HepG2 (cell line): ENCODE results near the gene PDE1C. TPM values are rescaled to one million over a fixed set of nuclear protein-coding genes. Genes with fewer than 3 reads are reported as not detected.

Experiments used
- ATAC-seq: fragments of 200-7000 bp; cut with Tn5 transposase; 3 replicates; pipeline ENCODE4 v1.9.1; 2020; ENCODE audit warnings: mild to moderate bottlenecking, moderate library complexity
- BruUV-seq: library from RNA; stranded (reverse); fragments of 400-500 nt; replicated peaks from 2 replicates; lab custom pipeline; 2021; lab: Mats Ljungman, UMichigan
- CTCF ChIA-PET: fragments of 300-600 bp; formaldehyde crosslinking; extraction: SDS; loops from one replicate; lab custom pipeline; 2021; ENCODE audit warnings: low total read pairs, inconsistent platforms, low intra/inter-chr PET ratio; lab: Yijun Ruan, JAX
- POLR2A ChIA-PET: fragments of 350-600 bp; sonication (Branson Sonifier 250); formaldehyde crosslinking; loops from one replicate; lab custom pipeline; 2020; ENCODE audit warnings: antibody characterized with exemption, inconsistent platforms; lab: Yijun Ruan, JAX
- DNase-seq: peaks from one replicate; pipeline ENCODE4 v3.0.0-alpha.2; 2015; ENCODE audit warnings: low spot score
- FAIRE-seq: peaks from 3 replicates; lab custom pipeline; 2011; peaks lifted over from hg19 to GRCh38; lab: Jason Lieb, UNC
- H2AFZ ChIP-seq: one replicate; pipeline ENCODE4 v1.6.1; 2011; ENCODE audit warnings: low read length, inconsistent platforms
- H3K27ac ChIP-seq: fragments of 300-600 bp; 3 replicates; pipeline ENCODE4 v1.8.0; 2011; ENCODE audit warnings: mixed run types, mild to moderate bottlenecking, mixed read lengths, low read length, inconsistent platforms; ENCODE audit not compliant: insufficient read depth; ENCODE audit errors: extremely low read length
- H3K27me3 ChIP-seq, 2 experiments: fragments of 200-600 bp in 1 of 2; 2 replicates in 1 of 2; 3 replicates in 1 of 2; pipeline versions ENCODE4 v1.6.0 to v1.8.0; 2011; ENCODE audit warnings: low read length in 2 of 2, mild to moderate bottlenecking in 2 of 2, moderate library complexity in 2 of 2, inconsistent platforms in 1 of 2; ENCODE audit not compliant: insufficient read depth in 2 of 2, control insufficient read depth in 1 of 2
- H3K36me3 ChIP-seq, 2 experiments: fragments of 200-600 bp in 1 of 2; replicated peaks in 1 of 2; 2 replicates in 1 of 2; 3 replicates in 1 of 2; pipeline versions ENCODE4 v1.5.1 to v1.8.0; 2011; ENCODE audit warnings: low read length in 2 of 2, inconsistent platforms in 1 of 2; ENCODE audit not compliant: insufficient read depth in 2 of 2, control insufficient read depth in 1 of 2
- H3K4me1 ChIP-seq: 2 replicates; pipeline ENCODE4 v1.5.1; 2012; ENCODE audit warnings: low read length, inconsistent platforms; ENCODE audit not compliant: insufficient read depth
- H3K4me2 ChIP-seq: 2 replicates; pipeline ENCODE4 v1.6.0; 2011; ENCODE audit warnings: low read depth, low read length, inconsistent platforms
- H3K4me3 ChIP-seq, 3 experiments: fragments of 200-600 bp in 1 of 3; sonication (generic), shearing (Covaris generic) in 1 of 3; replicated peaks in 1 of 3; 2 replicates each; pipeline ENCODE4 v1.5.1; 2011 to 2016; ENCODE audit warnings: low read length in 3 of 3, inconsistent platforms in 2 of 3, low read depth in 2 of 3, mild to moderate bottlenecking in 2 of 3, control low read depth in 1 of 3, mixed read lengths in 1 of 3; ENCODE audit not compliant: insufficient read depth in 1 of 3
- H3K79me2 ChIP-seq: one replicate; pipeline ENCODE4 v1.6.1; 2011; ENCODE audit warnings: low read length, inconsistent platforms; ENCODE audit not compliant: insufficient read depth
- H3K9ac ChIP-seq: 2 replicates; pipeline ENCODE4 v1.6.0; 2011; ENCODE audit warnings: mild to moderate bottlenecking, low read depth, low read length, inconsistent platforms; ENCODE audit not compliant: insufficient read depth
- H3K9me3 ChIP-seq: 2 replicates; pipeline ENCODE4 v1.5.1; 2012; ENCODE audit warnings: mild to moderate bottlenecking, low read length
- H4K20me1 ChIP-seq: 2 replicates; pipeline ENCODE4 v1.6.0; 2011; ENCODE audit warnings: inconsistent platforms, mild to moderate bottlenecking, low read length, moderate library complexity; ENCODE audit not compliant: insufficient read depth
- CBX2 ChIP-seq, 2 experiments: fragments of 200-600 bp in 1 of 2; sonication (generic); formaldehyde crosslinking in 1 of 2; IDR thresholded peaks; 2 replicates each; pipeline versions ENCODE4 v1.7.0 to v1.8.1; 2018 to 2022; ENCODE audit warnings: low read depth in 2 of 2, low read length in 1 of 2, mild to moderate bottlenecking in 1 of 2, missing genetic modification reagents in 1 of 2
- FOSL1 ChIP-seq: sonication (generic); formaldehyde crosslinking; IDR thresholded peaks from 2 replicates; pipeline ENCODE4 v1.9.0; 2021; ENCODE audit warnings: missing genetic modification reagents, borderline replicate concordance
- FOXK2 ChIP-seq: fragments of 450-650 bp; IDR thresholded peaks from 2 replicates; pipeline ENCODE4 v1.6.1; 2016
- GTF3A ChIP-seq: sonication (generic); formaldehyde crosslinking; conservative IDR thresholded peaks from 2 replicates; pipeline ENCODE4 v1.4.0; 2020; ENCODE audit warnings: mild to moderate bottlenecking, missing genetic modification reagents
- HES4 ChIP-seq: sonication (generic); formaldehyde crosslinking; IDR thresholded peaks from 2 replicates; pipeline ENCODE4 v1.9.0; 2021; ENCODE audit warnings: mild to moderate bottlenecking, missing genetic modification reagents, borderline replicate concordance
- HOXA9 ChIP-seq: sonication (generic); formaldehyde crosslinking; IDR thresholded peaks from 2 replicates; pipeline ENCODE4 v1.8.1; 2022; ENCODE audit warnings: missing genetic modification reagents, mild to moderate bottlenecking, moderate library complexity, borderline replicate concordance
- MATR3 ChIP-seq: sonication (generic); formaldehyde crosslinking; IDR thresholded peaks from 2 replicates; pipeline ENCODE4 v1.4.0; 2020; ENCODE audit warnings: missing genetic modification reagents
- MIXL1 ChIP-seq: IDR thresholded peaks from 2 replicates; pipeline ENCODE4 v1.6.1; 2016
- NFKBIZ ChIP-seq: IDR thresholded peaks from 2 replicates; pipeline ENCODE4 v1.6.1; 2018; ENCODE audit warnings: missing genetic modification reagents, missing compliant biosample characterization
- SAFB2 ChIP-seq: sonication (generic); formaldehyde crosslinking; IDR thresholded peaks from 2 replicates; pipeline ENCODE4 v1.5.1; 2020; ENCODE audit warnings: missing genetic modification reagents, low read depth, mild to moderate bottlenecking, borderline replicate concordance
- TARDBP ChIP-seq: sonication (generic); formaldehyde crosslinking; IDR thresholded peaks from 2 replicates; pipeline ENCODE4 v1.8.0; 2022; ENCODE audit warnings: mild to moderate bottlenecking, missing genetic modification reagents
- U2AF2 ChIP-seq: fragments of 200-400 bp; formaldehyde crosslinking; IDR thresholded peaks from 2 replicates; pipeline ENCODE4 v1.6.1; 2017; ENCODE audit warnings: low read depth, mild to moderate bottlenecking, low read length
- ZFP41 ChIP-seq: sonication (generic); formaldehyde crosslinking; IDR thresholded peaks from 2 replicates; pipeline ENCODE4 v1.4.0; 2020; ENCODE audit warnings: mild to moderate bottlenecking, missing genetic modification reagents, borderline replicate concordance
- ZNF230 ChIP-seq: sonication (generic); formaldehyde crosslinking; IDR thresholded peaks from 2 replicates; pipeline ENCODE4 v1.4.0; 2020; ENCODE audit warnings: mild to moderate bottlenecking, missing genetic modification reagents
- ZNF33B ChIP-seq: sonication (generic); formaldehyde crosslinking; IDR thresholded peaks from 2 replicates; pipeline ENCODE4 v1.5.1; 2020; ENCODE audit warnings: mild to moderate bottlenecking, missing genetic modification reagents
- ZNF605 ChIP-seq: sonication (generic); formaldehyde crosslinking; IDR thresholded peaks from 2 replicates; pipeline ENCODE4 v1.8.0; 2022; ENCODE audit warnings: mild to moderate bottlenecking, missing genetic modification reagents
- ZNF788 ChIP-seq: sonication (generic); formaldehyde crosslinking; IDR thresholded peaks from 2 replicates; pipeline ENCODE4 v1.5.0; 2020; ENCODE audit warnings: mild to moderate bottlenecking, missing genetic modification reagents, borderline replicate concordance
- ZNF850 ChIP-seq: sonication (generic); formaldehyde crosslinking; conservative IDR thresholded peaks from 2 replicates; pipeline ENCODE4 v1.9.0; 2021; ENCODE audit warnings: mild to moderate bottlenecking, missing genetic modification reagents
- ZSCAN20 ChIP-seq: sonication (generic); formaldehyde crosslinking; IDR thresholded peaks from 2 replicates; pipeline ENCODE4 v1.4.0; 2020; ENCODE audit warnings: missing genetic modification reagents, mild to moderate bottlenecking, borderline replicate concordance
- ZZZ3 ChIP-seq: sonication (generic); formaldehyde crosslinking; IDR thresholded peaks from 2 replicates; pipeline ENCODE4 v1.4.0; 2020; ENCODE audit warnings: missing genetic modification reagents, mild to moderate bottlenecking, borderline replicate concordance
- WGBS: methylation state at CpG from one replicate; pipeline ENCODE4 v1.1.6; 2017; ENCODE audit warnings: low lambda C conversion rate; 5-methylcytosine and 5-hydroxymethylcytosine counted together
- in situ Hi-C: cut with HindIII; loops from 2 replicates; pipeline ENCODE4 v1.10.0; 2017; ENCODE audit warnings: low pct_unique_long_range_greater_than_20kb; ENCODE audit not compliant: extremely low pct_ligation_motif_present
- intact Hi-C: fragments of 100-400 bp; cut with micrococcal nuclease; formaldehyde crosslinking; loops from one replicate; pipeline ENCODE4 v1.10.0; 2022; ENCODE audit not compliant: unreplicated experiment
- polyA plus RNA-seq, 8 experiments: library from polyadenylated mRNA; depleted of rRNA in 3 of 8; stranded (reverse) in 7 of 8; unstranded in 1 of 8; fragments of >200 nt; fragmentation: Illumina TruSeq in 4 of 8; extraction: Trizol in 4 of 8; gene quantifications; 2 replicates each; pipeline versions ENCODE4 v1.2.1 to v1.2.3, GENCODE V29; 2011 to 2016; ENCODE audit warnings: low read depth in 4 of 8, missing spikeins in 1 of 8, mixed read lengths in 1 of 8; ENCODE audit not compliant: insufficient read depth in 1 of 8
- total RNA-seq, 5 experiments: library from RNA; depleted of rRNA; stranded (reverse); fragments of >200 nt; fragmentation: Illumina TruSeq; extraction: Trizol; gene quantifications; 2 replicates each; pipeline ENCODE4 v1.2.3, GENCODE V29; 2016; ENCODE audit warnings: low read depth in 1 of 5
- TF ChIP-seq, protein P1 (sequence below): sonication (generic); formaldehyde crosslinking; IDR thresholded peaks from 2 replicates; pipeline ENCODE4 v1.5.1; 2020; ENCODE audit warnings: mild to moderate bottlenecking, moderate library complexity, missing genetic modification reagents
- TF ChIP-seq, protein P2 (sequence below): sonication (generic); formaldehyde crosslinking; IDR thresholded peaks from 2 replicates; pipeline ENCODE4 v1.4.0; 2020; ENCODE audit warnings: missing genetic modification reagents
- TF ChIP-seq, protein P3 (sequence below): conservative IDR thresholded peaks from 2 replicates; pipeline ENCODE4 v1.6.1; 2018; ENCODE audit warnings: missing genetic modification reagents

PDE1C gene
- total and polyA plus RNA-seq, 2 of the 13 experiments (the other 11 are each of a cell fraction or from before 2014, with no cell fraction given), result not detected

DNA sequence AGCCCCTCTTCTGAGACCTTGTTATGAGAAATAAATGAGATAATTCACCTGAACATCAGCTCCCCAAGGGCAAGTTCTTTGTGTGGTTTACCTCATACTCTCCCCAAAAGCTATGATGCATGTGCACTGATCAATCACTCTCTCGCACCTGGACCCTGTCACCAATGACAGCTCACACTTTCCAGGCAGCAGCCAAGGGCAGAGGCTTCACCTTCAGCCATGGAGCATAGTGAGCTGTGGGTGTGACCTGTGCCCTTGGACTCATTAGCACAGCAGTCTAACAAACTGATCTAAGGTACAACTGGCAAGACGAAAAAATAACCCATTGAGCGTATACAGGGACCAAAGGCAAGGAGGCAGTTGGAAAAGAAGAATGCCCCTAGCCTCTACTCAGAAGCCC lies 17.0 kb downstream of the PDE1C start (continued):
- TF ChIP-seq, protein P1, sequence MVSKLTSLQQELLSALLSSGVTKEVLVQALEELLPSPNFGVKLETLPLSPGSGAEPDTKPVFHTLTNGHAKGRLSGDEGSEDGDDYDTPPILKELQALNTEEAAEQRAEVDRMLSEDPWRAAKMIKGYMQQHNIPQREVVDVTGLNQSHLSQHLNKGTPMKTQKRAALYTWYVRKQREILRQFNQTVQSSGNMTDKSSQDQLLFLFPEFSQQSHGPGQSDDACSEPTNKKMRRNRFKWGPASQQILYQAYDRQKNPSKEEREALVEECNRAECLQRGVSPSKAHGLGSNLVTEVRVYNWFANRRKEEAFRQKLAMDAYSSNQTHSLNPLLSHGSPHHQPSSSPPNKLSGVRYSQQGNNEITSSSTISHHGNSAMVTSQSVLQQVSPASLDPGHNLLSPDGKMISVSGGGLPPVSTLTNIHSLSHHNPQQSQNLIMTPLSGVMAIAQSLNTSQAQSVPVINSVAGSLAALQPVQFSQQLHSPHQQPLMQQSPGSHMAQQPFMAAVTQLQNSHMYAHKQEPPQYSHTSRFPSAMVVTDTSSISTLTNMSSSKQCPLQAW (CRISPR knock-in tag), result no peak
- TF ChIP-seq FOSL1 (CRISPR knock-in tag), result no peak
- no peak for TF ChIP-seq ZFP41 (CRISPR knock-in tag)
- no peak for TF ChIP-seq SAFB2 (CRISPR knock-in tag)
- no peak for TF ChIP-seq ZNF850
- TF ChIP-seq U2AF2, result no peak

DNA sequence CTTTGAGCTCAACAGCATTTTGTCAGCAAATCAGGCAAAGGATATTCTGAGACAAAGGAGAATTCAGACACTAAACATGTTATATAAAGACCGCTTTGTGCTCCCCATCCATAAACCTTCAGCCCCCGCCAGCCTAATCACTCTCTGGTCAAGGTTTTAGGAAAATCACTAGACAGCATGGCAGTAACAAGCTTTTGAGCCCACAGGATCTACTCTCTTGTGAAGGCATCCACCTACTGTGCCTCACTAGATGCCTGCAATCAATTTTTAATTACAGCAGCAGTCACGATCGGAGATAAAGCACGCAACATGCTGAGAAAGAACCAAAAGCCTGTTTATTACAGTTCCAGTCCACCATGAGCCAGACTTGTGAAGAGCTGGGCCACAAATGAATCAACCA lies 19.1 kb downstream of the PDE1C start:
- DNase-seq (no peak), FAIRE-seq (no peak), ATAC-seq (no peak)
- Histone ChIP-seq H3K27ac (no peak overlapping the region), H3K9me3 (no peaks in the 10 kb centered on the region), H3K9ac (no peak overlapping the region), H3K4me2 (no peak overlapping the region), H3K27me3 (no peaks in the 10 kb centered on the region), H3K4me3 (no peak overlapping the region), H3K4me1 (no peaks in the 10 kb centered on the region), H4K20me1 (no peaks in the 10 kb centered on the region), H3K79me2 (no peaks in the 10 kb centered on the region), H2AFZ (no peak overlapping the region), H3K36me3 (no peaks in the 10 kb centered on the region)
- WGBS, result 3% methylated on average over 5 of the region's 5 CpGs
- BruUV-seq, result no TSS peak
- in situ Hi-C loops (no loop called here), intact Hi-C loops (no loop called here)
- CTCF ChIA-PET, result no interaction called here
- POLR2A ChIA-PET, result no interaction called here
- TF ChIP-seq ZNF230 (CRISPR knock-in tag) (no peak), ZNF788 (CRISPR knock-in tag) (no peak), ZZZ3 (CRISPR knock-in tag) (no peak), TARDBP (CRISPR knock-in tag) (no peak), CBX2 (IDR thresholded peaks at IDR 0.05; ENCODE audit: low read depth, low read length) (no peak), CBX2 (CRISPR knock-in tag; IDR thresholded peaks at IDR 0.05; ENCODE audit: low read depth) (no peak), FOXK2 (no peak), ZSCAN20 (CRISPR knock-in tag) (no peak), MIXL1 (CRISPR knock-in tag) (no peak), MATR3 (CRISPR knock-in tag) (no peak), GTF3A (CRISPR knock-in tag) (no peak), NFKBIZ (CRISPR knock-in tag) (no peak), ZNF605 (CRISPR knock-in tag) (no peak), HOXA9 (CRISPR knock-in tag) (no peak), HES4 (CRISPR knock-in tag) (no peak), ZNF33B (CRISPR knock-in tag) (no peak)
- TF ChIP-seq, protein P2, sequence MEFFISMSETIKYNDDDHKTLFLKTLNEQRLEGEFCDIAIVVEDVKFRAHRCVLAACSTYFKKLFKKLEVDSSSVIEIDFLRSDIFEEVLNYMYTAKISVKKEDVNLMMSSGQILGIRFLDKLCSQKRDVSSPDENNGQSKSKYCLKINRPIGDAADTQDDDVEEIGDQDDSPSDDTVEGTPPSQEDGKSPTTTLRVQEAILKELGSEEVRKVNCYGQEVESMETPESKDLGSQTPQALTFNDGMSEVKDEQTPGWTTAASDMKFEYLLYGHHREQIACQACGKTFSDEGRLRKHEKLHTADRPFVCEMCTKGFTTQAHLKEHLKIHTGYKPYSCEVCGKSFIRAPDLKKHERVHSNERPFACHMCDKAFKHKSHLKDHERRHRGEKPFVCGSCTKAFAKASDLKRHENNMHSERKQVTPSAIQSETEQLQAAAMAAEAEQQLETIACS, result no peak
- TF ChIP-seq, protein P3, sequence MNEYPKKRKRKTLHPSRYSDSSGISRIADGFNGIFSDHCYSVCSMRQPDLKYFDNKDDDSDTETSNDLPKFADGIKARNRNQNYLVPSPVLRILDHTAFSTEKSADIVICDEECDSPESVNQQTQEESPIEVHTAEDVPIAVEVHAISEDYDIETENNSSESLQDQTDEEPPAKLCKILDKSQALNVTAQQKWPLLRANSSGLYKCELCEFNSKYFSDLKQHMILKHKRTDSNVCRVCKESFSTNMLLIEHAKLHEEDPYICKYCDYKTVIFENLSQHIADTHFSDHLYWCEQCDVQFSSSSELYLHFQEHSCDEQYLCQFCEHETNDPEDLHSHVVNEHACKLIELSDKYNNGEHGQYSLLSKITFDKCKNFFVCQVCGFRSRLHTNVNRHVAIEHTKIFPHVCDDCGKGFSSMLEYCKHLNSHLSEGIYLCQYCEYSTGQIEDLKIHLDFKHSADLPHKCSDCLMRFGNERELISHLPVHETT (CRISPR knock-in tag), result no peak
